Lung (tissue), 12 donors: Measurements from ENCODE around the gene MMP23B. TPM values are rescaled to one million over a fixed set of nuclear protein-coding genes. Genes with fewer than 3 reads are reported as not detected.

Experiments used
- ATAC-seq: fragments of 200-7000 bp; cut with Tn5 transposase; one replicate; pipeline ENCODE4 v1.9.1; 2020; ENCODE audit warnings: moderate number of reproducible peaks; ENCODE audit not compliant: insufficient read depth, low FRiP score
- DNase-seq, 3 donors: peaks; one replicate each; pipeline ENCODE4 v3.0.0-alpha.2; 2013 to 2017
- H3K27ac ChIP-seq, 2 donors: one replicate each; pipeline ENCODE4 v1.5.1; 2013; ENCODE audit warnings: mild to moderate bottlenecking in 2 of 2, moderate library complexity in 2 of 2, control low read depth in 1 of 2, inconsistent platforms in 1 of 2, low read depth in 1 of 2, low read length in 1 of 2
- H3K27me3 ChIP-seq, 3 donors: one replicate each; pipeline ENCODE4 v1.5.1; 2013; ENCODE audit warnings: low read length in 2 of 3; ENCODE audit not compliant: control insufficient read depth in 3 of 3, insufficient read depth in 3 of 3
- H3K36me3 ChIP-seq, 4 donors: one replicate each; pipeline ENCODE4 v1.5.1; 2013; ENCODE audit warnings: low read length in 4 of 4, mild to moderate bottlenecking in 1 of 4, moderate library complexity in 1 of 4; ENCODE audit not compliant: control insufficient read depth in 4 of 4, insufficient read depth in 4 of 4
- H3K4me1 ChIP-seq, 5 donors: one replicate each; pipeline ENCODE4 v1.5.1; 2013; ENCODE audit warnings: low read length in 5 of 5, mild to moderate bottlenecking in 2 of 5, moderate library complexity in 1 of 5; ENCODE audit not compliant: control insufficient read depth in 5 of 5, insufficient read depth in 5 of 5
- H3K4me3 ChIP-seq: one replicate; pipeline ENCODE4 v1.5.1; 2013; ENCODE audit warnings: mild to moderate bottlenecking, control low read depth, moderate library complexity
- H3K9ac ChIP-seq, 2 donors: one replicate each; pipeline ENCODE4 v1.5.1; 2013; ENCODE audit warnings: low read length in 2 of 2, control low read depth in 1 of 2; ENCODE audit not compliant: insufficient read depth in 1 of 2
- H3K9me3 ChIP-seq, 4 donors: one replicate each; pipeline ENCODE4 v1.5.1; 2013; ENCODE audit warnings: low read length in 3 of 4, mild to moderate bottlenecking in 1 of 4, moderate library complexity in 1 of 4; ENCODE audit not compliant: control insufficient read depth in 4 of 4, insufficient read depth in 3 of 4
- CTCF ChIP-seq: IDR thresholded peaks from 2 replicates; pipeline ENCODE4 v1.5.1; 2012; ENCODE audit warnings: mild to moderate bottlenecking; ENCODE audit errors: control extremely low read depth, extremely low read depth
- WGBS, 2 donors: extraction: QIAGEN DNeasy Blood & Tissue Kit; methylation state at CpG; one replicate each; pipeline ENCODE4 v1.1.7; 2013; 5-methylcytosine and 5-hydroxymethylcytosine counted together
- polyA plus RNA-seq, 2 donors: library from polyadenylated mRNA; stranded (reverse); fragments of 200-250 nt; gene quantifications; one replicate each; pipeline ENCODE4 v1.2.1, GENCODE V29; 2013
- total RNA-seq, 2 donors: library from RNA; depleted of rRNA in 1 of 2; stranded (reverse); fragments of >200 nt in 1 of 2; gene quantifications; one replicate each; pipeline ENCODE4 v1.2.1, GENCODE V29; 2014 to 2021
- donor health status: control.
- donor health status: control.
- donor health status: Bipolar disorder and iron deficiency.
- donor health status: healthy.
- donor health status: DM: yes; HTN: yes; CAD: no.

The MMP23B gene
- total and polyA plus RNA-seq, 4 donors: 14.1 to 40.3 (median 22.1) TPM

- Histone ChIP-seq H3K27ac (no peak overlapping the region), H3K9me3 (no peaks in the 10 kb centered on the region), H3K27me3 (no peaks in the 10 kb centered on the region), H3K9ac (no peak overlapping the region), H3K36me3 (peaks cover 0 to 23% (median 13%) of the 10 kb centered on the region in 4 donors), H3K4me1 (peaks cover 0 to 9% (median 0%) of the 10 kb centered on the region in 5 donors), H3K4me3 (no peak overlapping the region)
- no peak for TF ChIP-seq CTCF
- WGBS, 2 donors: 93 to 96% methylated on average over 17 of the region's 17 CpGs
- DNase-seq (no peak), ATAC-seq (no peak)
Measured at GRCh38 chr1:1622788-1623094, 9.2 kb upstream of the MMP23B start.

GRCh38 chr1:1623181-1623630 lies 8.8 kb upstream of the MMP23B start:
- no peaks in the 10 kb centered on the region for H3K9me3 ChIP-seq
- H3K9ac ChIP-seq: no peak overlapping the region
- DNase-seq: no peak
- WGBS, 2 donors: 95 to 96% methylated on average over 33 of the region's 33 CpGs
- no peak overlapping the region for H3K4me3 ChIP-seq
- no peak for TF ChIP-seq CTCF
- peaks cover 0 to 9% (median 0%) of the 10 kb centered on the region in 5 donors for H3K4me1 ChIP-seq
- ATAC-seq: no peak
- H3K27ac ChIP-seq: no peak overlapping the region
- H3K36me3 ChIP-seq: peaks cover 0 to 22% (median 11%) of the 10 kb centered on the region in 4 donors
- no peaks in the 10 kb centered on the region for H3K27me3 ChIP-seq

GRCh38 chr1:1623631-1624442 lies 8.1 kb upstream of the MMP23B start:
- DNase-seq: no peak
- WGBS, 2 donors: 93 to 95% methylated on average over 49 to 51 of the region's 51 CpGs

More at GRCh38 chr1:1623631-1624442, 8.1 kb upstream of the MMP23B start:
- peaks cover 0 to 9% (median 0%) of the 10 kb centered on the region in 5 donors for H3K4me1 ChIP-seq
- H3K9me3 ChIP-seq: peaks cover 0 to 2% (median 0%) of the 10 kb centered on the region in 4 donors
- H3K9ac ChIP-seq: no peak overlapping the region
- no peak overlapping the region for H3K27ac ChIP-seq
- peaks cover 0 to 21% (median 9%) of the 10 kb centered on the region in 4 donors for H3K36me3 ChIP-seq
- H3K27me3 ChIP-seq: no peaks in the 10 kb centered on the region
- no peak overlapping the region for H3K4me3 ChIP-seq
- TF ChIP-seq CTCF: no peak
- ATAC-seq: no peak
